ENCODE data around the gene NTF4.
"Not testable (repeated sequence)": the region's sequence is repeated elsewhere in the genome, so short reads cannot be mapped to it uniquely, and the experiment has no call there.

Gene NTF4

GRCh38 chr19:49056101-49056901 lies 8.3 kb downstream of the NTF4 start:
- Histone ChIP-seq H3K27ac (no peak overlapping the region), H3K9ac (ENCODE audit: insufficient read length) (peak overlapping the region; percentile 75), H3K4me3 (peak overlapping the region; percentile 85), H3K36me3 (ENCODE audit: insufficient read depth, low read length) (no peaks in the 10 kb centered on the region), H3K9me3 (ENCODE audit: low read depth, low read length) (no peaks in the 10 kb centered on the region)
- TF ChIP-seq FOXP2 (optimal IDR thresholded peaks at IDR 0.05; ENCODE audit: control extremely low read depth, extremely low read length, insufficient read depth) (no peak), POLR2AphosphoS5 (IDR thresholded peaks at IDR 0.05; ENCODE audit: borderline replicate concordance, low read depth, low read length) (peak; percentile 21; the same call in 1 of the 2 replicates)
- no peak for DNase-seq (ENCODE audit: low read depth, low spot score)

GRCh38 chr19:49050376-49051033 lies 14.1 kb downstream of the NTF4 start:
- H3K36me3 ChIP-seq (ENCODE audit: insufficient read depth, low read length); DNase-seq (ENCODE audit: low read depth, low spot score); H3K27ac ChIP-seq; H3K4me3 ChIP-seq; H3K9me3 ChIP-seq (ENCODE audit: low read depth, low read length); H3K9ac ChIP-seq (ENCODE audit: insufficient read length): not testable (repeated sequence)

- H3K9ac ChIP-seq (ENCODE audit: insufficient read length); DNase-seq (ENCODE audit: low read depth, low spot score); H3K9me3 ChIP-seq (ENCODE audit: low read depth, low read length); H3K36me3 ChIP-seq (ENCODE audit: insufficient read depth, low read length); H3K4me3 ChIP-seq; H3K27ac ChIP-seq: not testable (repeated sequence)
Observed at GRCh38 chr19:49049834-49050233, 14.8 kb downstream of the NTF4 start.

GRCh38 chr19:49049011-49049410 lies 15.6 kb downstream of the NTF4 start, which contains the start of gene CGB8:
Gene CGB8, minus strand, starts transcription at chr19:49049111. Its CDS starts 372 bp downstream, at chr19:49048739.
- DNase-seq (ENCODE audit: low read depth, low spot score); H3K4me3 ChIP-seq; H3K9me3 ChIP-seq (ENCODE audit: low read depth, low read length); H3K36me3 ChIP-seq (ENCODE audit: insufficient read depth, low read length); H3K9ac ChIP-seq (ENCODE audit: insufficient read length); H3K27ac ChIP-seq: not testable (repeated sequence)

GRCh38 chr19:49043548-49043947 lies 21.1 kb downstream of the NTF4 start, which contains the start of gene CGB5:
Gene CGB5, plus strand, starts transcription at chr19:49043848. Its CDS starts 362 bp downstream, at chr19:49044210.
- H3K4me3 ChIP-seq; DNase-seq (ENCODE audit: low read depth, low spot score); H3K27ac ChIP-seq: not testable (repeated sequence)

GRCh38 chr19:49042666-49043065 lies 22.0 kb downstream of the NTF4 start:
- not testable (repeated sequence) for H3K9ac ChIP-seq (ENCODE audit: insufficient read length); H3K36me3 ChIP-seq (ENCODE audit: insufficient read depth, low read length); H3K4me3 ChIP-seq; H3K27ac ChIP-seq; DNase-seq (ENCODE audit: low read depth, low spot score); H3K9me3 ChIP-seq (ENCODE audit: low read depth, low read length)

More at GRCh38 chr19:49043548-49043947, 21.1 kb downstream of the NTF4 start, which contains the start of gene CGB5:
- H3K36me3 ChIP-seq (ENCODE audit: insufficient read depth, low read length); H3K9me3 ChIP-seq (ENCODE audit: low read depth, low read length); H3K9ac ChIP-seq (ENCODE audit: insufficient read length): not testable (repeated sequence)

- Histone ChIP-seq H3K4me3 (no peak overlapping the region), H3K27ac (no peak overlapping the region), H3K9me3 (ENCODE audit: low read depth, low read length) (no peaks in the 10 kb centered on the region), H3K9ac (ENCODE audit: insufficient read length) (no peak overlapping the region), H3K36me3 (ENCODE audit: insufficient read depth, low read length) (no peaks in the 10 kb centered on the region)
- no peak for TF ChIP-seq FOXP2 (optimal IDR thresholded peaks at IDR 0.05; ENCODE audit: control extremely low read depth, extremely low read length, insufficient read depth)
- TF ChIP-seq EZH2 (IDR thresholded peaks at IDR 0.05), result no peak
- no peak for TF ChIP-seq POLR2AphosphoS5 (IDR thresholded peaks at IDR 0.05; ENCODE audit: borderline replicate concordance, low read depth, low read length)
- DNase-seq (ENCODE audit: low read depth, low spot score), result no peak
Observed at GRCh38 chr19:49042177-49042576, 22.4 kb downstream of the NTF4 start.

- not testable (repeated sequence) for H3K4me3 ChIP-seq; H3K36me3 ChIP-seq (ENCODE audit: insufficient read depth, low read length); H3K9ac ChIP-seq (ENCODE audit: insufficient read length); H3K27ac ChIP-seq; DNase-seq (ENCODE audit: low read depth, low spot score); H3K9me3 ChIP-seq (ENCODE audit: low read depth, low read length)
Observed at GRCh38 chr19:49039736-49040135, 24.9 kb downstream of the NTF4 start.

GRCh38 chr19:49038557-49039276 lies 25.9 kb downstream of the NTF4 start:
- not testable (repeated sequence) for H3K4me3 ChIP-seq; H3K36me3 ChIP-seq (ENCODE audit: insufficient read depth, low read length); H3K9me3 ChIP-seq (ENCODE audit: low read depth, low read length); H3K27ac ChIP-seq; H3K9ac ChIP-seq (ENCODE audit: insufficient read length); DNase-seq (ENCODE audit: low read depth, low spot score)

GRCh38 chr19:49038111-49038510 lies 26.5 kb downstream of the NTF4 start:
- not testable (repeated sequence) for H3K27ac ChIP-seq; DNase-seq (ENCODE audit: low read depth, low spot score); H3K36me3 ChIP-seq (ENCODE audit: insufficient read depth, low read length); H3K4me3 ChIP-seq; H3K9me3 ChIP-seq (ENCODE audit: low read depth, low read length); H3K9ac ChIP-seq (ENCODE audit: insufficient read length)

- H3K27ac ChIP-seq; H3K9me3 ChIP-seq (ENCODE audit: low read depth, low read length); H3K9ac ChIP-seq (ENCODE audit: insufficient read length); H3K36me3 ChIP-seq (ENCODE audit: insufficient read depth, low read length); H3K4me3 ChIP-seq; DNase-seq (ENCODE audit: low read depth, low spot score): not testable (repeated sequence)
Observed at GRCh38 chr19:49036815-49037214, 27.8 kb downstream of the NTF4 start, which contains the start of gene CGB1. Gene CGB1, minus strand, starts transcription at chr19:49036895. Its CDS starts 184 bp downstream, at chr19:49036711.

GRCh38 chr19:49031642-49032301 lies 32.8 kb downstream of the NTF4 start, which contains the start of gene CGB2:
Gene CGB2, plus strand, starts transcription at chr19:49031890. Its CDS starts 206 bp downstream, at chr19:49032096.
- not testable (repeated sequence) for H3K4me3 ChIP-seq; H3K36me3 ChIP-seq (ENCODE audit: insufficient read depth, low read length); H3K27ac ChIP-seq; H3K9ac ChIP-seq (ENCODE audit: insufficient read length); H3K9me3 ChIP-seq (ENCODE audit: low read depth, low read length); DNase-seq (ENCODE audit: low read depth, low spot score)
